Measurements from ENCODE around the gene TRIM63.

The TRIM63 gene

DNA sequence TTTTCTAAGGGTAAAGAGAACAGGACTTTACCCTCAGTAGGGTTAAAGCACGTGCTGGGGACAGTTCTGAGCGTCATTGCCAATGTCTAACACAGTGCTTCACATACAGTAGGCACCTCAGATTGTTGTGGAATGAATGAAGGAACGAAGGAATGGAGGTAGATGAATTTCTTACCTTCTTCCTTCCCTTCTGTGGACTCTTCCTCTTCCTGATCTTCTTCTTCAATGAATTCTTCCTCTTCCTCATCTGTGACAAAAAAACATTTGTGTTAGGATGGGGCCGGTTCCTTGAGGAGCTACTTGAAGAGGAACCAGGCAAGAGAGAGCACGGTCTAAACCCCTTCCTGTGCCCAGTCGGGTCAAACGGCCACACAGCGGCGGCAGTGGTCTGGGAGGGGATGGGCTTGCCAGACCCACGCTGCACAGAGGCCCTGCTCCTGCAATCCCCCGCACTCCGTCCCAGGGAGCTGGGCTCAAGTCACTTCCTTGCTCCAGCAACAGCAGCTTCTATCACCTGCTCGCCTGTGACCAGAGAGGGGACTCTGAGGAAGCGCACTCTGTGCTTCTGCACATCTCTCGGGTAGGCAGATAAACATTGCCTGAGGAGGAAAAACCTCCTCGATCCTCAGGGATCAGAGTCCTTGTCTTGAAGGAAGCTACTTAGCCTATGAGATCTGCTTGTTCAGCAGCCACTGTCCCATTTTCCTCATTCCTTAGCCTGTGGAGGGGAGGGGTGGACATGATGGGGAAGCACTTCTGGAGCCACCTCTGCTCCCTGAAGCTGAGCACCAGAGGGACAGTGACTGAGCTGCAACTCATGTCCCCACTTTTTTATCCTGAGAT is 13.5 kb downstream of the TRIM63 start:
- no peak for DNase-seq

GRCh38 chr1:26050248-26050640 is 17.2 kb downstream of the TRIM63 start:
- no peak for DNase-seq

GRCh38 chr1:26049531-26050247 is 17.7 kb downstream of the TRIM63 start:
- DNase-seq: no peak

- no peak for DNase-seq
These were observed 20.1 kb downstream of the TRIM63 start for GRCh38 chr1:26047278-26047874.

DNA sequence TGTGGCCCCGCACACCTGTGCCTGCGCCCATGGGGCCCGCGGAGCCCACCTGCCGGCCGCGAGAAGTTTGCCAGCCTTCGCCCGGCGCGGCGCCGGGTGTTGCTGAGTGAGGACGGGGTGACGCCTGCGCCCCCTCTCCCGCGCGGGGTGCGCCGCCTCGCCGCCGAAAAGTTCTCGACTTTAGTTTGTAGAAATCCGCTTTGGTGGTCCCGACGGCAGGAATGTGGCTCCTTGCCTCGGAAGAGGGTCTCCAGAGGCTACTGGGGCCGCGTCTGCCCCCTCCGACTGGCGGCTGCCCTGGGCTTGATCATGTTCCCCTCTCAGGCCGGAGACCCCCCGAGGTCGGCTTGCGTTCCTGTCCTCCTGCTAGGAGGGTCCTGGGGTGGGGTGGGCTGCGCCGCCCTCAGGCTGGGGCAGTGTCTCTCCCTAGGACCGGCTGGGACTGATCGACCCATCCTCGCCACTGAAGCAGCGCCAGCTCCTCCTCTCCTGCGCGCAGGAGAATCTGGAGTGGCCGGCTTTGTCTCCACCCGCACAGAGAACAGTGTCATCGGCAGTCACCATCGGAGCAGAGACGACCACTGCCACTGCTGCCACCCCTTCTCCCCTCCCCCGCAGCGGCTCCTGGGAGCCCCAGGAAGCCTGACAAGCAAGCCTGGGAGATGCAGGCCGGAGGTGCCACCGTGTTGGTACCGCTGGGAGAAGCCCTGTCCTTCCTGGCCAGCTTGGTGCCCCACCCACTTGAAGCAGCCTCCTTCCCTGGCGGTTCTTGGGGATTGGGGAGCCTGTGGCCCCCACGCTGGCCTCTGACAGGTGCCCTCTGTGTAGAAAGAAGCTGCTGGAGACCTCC is 21.0 kb downstream of the TRIM63 start:
- no peak for DNase-seq

DNA sequence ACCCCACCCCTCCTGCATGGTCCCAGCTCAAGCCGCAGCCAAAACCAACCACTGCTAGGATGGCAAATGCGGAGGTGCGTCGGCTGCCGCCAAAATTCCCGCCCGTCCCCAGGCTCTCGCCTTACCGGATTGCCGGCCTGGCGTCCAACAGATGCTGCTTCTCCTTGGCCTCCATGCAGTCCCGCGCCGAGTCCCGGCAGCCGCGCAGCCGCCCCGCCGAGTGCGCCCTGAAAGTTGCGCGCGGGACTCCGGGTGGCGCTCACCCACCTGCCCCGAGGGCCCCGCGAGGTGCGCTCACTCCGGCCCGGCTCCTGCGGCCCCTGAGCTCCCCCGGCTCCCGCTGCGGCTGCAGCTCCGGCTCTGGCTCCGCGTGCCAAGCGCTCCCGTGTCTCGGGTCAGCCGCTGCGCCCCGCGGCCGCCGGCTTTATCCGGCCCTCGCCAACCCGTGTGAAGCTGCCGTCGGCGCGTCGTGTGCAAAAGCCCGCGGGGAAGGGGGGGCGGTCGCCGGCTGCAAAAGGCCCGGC is 21.6 kb downstream of the TRIM63 start, which contains the start of gene SLC30A2:
TSS of gene SLC30A2 (minus strand) at position 397 of the 524 bp plus-strand sequence. CDS start at position 175, 222 bp downstream.
- no peak for DNase-seq

- no peak for DNase-seq
These were observed 22.3 kb downstream of the TRIM63 start for GRCh38 chr1:26044971-26045721.

DNA sequence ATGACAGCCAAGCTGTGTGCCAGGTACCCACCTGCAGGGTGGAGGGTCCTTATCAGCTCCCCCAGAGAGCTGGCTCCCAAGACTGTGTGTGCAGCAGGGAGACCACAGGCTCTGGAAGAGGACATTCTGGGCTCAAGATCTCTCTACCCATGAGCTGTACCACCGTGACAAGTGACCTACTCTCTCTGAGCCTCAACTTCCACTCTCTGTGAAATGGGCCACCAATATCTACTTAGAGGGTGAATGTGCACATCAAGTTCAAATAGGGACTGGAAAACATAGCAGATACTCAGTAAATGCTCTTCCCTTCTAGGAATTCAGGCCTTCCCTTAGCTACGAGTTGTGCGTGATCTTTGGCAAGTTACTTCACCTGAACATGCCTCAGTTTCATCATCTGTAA is 23.0 kb downstream of the TRIM63 start:
- DNase-seq: no peak

DNA sequence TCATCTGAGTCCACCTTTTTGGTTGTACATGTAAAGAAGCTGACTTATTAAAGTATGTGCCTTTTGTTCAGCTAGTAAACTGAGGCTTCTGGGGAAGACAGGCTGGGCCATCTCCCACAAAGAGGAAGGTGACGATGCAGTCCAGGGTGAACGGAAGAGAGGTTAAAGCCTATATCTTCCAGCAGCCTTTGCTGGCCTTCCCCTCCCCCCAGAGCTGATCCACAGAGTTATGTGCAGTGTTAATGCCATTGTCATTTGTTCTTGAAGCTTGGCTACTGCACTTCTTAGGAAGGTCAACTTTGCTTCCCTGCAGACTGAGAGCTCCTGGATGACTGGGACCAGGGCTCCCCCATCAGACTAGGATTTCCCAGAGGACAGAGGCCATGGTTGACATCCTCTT is 23.7 kb downstream of the TRIM63 start:
- no peak for DNase-seq

- no peak for DNase-seq
These were observed 25.5 kb downstream of the TRIM63 start for GRCh38 chr1:26041978-26042377.

DNA sequence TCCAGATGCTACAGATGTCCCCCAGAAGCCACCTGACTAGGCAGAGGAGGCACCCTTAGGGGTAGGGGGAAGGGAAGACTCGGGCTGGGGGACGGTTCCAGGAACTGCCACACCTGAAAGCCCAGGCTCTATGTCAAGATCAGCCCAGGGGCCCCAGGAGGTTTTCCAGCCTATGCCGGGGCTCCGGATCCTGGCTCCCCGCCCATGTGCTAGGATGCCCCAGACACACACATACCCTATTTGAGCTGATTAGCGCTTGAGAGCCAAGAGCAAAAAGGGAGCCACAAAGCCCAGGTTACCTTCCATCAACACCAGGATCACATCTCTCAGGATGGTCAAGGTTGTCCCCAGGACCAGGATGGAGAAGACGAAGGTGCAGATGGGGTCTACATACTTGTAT is 26.0 kb downstream of the TRIM63 start:
- no peak for DNase-seq

DNA sequence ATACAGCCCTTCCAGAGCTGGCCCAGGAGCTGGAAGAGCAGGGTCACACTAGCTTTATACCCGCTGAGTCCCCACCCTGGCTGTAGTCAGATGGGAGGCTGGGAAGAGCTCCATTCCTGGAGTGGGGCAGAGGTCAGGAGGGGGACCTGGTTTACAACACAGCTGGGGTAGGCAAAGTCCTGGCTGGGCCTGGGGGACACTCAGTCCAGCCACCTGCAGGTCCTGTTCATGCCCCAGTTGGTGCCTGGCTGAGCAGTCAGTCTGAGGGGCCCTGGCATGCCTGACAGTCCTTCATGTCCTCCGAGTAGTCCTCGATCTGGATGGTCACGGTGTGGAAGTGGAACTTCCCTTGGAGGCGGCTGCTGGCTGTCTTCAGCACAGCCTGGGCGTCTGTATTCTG is 28.5 kb downstream of the TRIM63 start:
- DNase-seq: no peak

DNA sequence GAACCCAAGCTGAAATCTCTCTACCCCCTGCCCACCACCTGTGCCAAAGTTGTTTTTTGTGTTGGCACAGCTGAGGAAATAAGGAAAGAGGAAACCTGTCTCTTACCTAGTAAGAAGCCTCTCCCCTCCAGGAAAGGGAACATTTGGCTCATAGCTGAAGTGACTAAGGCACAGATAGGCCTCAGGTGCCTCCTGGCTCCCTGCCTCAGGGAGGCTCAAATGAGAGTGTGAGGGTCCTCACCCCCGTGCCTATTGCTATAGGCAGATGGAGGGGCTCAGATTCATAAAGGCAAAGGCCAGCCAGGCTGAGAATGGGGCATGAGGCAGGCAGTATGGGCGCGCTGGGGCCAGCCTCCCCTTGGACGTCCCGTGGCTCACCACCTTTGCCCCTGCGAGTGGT is 29.0 kb downstream of the TRIM63 start:
- no peak for DNase-seq

DNA sequence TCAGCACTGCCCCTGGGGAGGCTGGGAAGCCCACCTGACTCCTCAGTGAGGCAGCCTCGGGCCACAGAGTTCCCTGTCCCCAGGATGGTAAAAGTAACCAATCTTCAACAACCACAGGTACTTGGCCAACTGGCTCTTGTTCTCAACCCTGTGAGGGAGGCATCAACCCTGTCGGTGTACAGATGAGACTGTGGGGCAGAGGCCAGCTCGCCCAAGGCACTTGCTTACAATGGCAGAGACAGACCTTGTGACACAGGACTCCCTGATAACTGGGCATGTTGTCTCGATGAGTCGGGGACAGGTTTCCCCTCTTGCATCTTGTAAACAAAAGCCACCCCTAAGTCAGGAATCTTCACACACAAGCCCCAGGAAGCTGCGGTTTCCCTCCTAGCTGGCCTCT is 29.5 kb downstream of the TRIM63 start:
- no peak for DNase-seq

GRCh38 chr1:26036756-26037281 is 30.6 kb downstream of the TRIM63 start:
- DNase-seq: no peak

- no peak for DNase-seq
These were observed 31.3 kb downstream of the TRIM63 start for GRCh38 chr1:26035959-26036755.

- DNase-seq: peak; percentile 94
These were observed 32.0 kb downstream of the TRIM63 start for GRCh38 chr1:26035203-26035958.

DNA sequence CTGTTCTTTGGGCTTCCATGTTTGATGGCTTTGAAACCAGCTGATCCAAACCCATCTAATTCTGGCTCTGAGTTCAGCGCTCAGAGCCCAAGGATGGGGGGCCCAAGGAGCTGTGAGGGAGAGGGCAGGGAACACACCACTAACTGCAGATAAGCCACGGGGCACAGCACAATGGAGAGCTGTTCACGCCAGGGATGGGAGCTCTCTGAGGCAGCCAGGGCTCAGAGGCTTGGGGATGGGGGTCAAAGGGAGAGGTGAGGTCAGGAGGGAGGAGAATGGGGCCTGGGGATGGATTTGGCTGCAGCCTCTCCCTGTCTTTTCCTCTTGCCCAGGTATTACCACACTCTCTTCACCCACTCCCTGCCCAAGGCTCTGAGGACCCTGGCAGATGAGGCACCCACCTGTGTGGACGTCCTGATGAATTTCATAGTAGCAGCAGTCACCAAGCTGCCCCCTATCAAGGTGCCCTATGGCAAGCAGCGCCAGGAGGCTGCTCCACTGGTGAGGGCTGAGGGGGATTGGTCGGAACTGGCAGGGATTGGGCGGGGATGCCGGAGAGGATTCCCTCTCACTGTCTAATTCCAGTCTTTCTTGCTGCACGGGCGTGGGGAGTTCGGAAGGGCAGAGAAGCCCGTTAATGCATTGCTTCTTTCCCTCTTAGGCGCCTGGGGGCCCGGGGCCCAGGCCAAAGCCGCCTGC is 32.8 kb downstream of the TRIM63 start:
- DNase-seq: no peak

GRCh38 chr1:26032656-26033357 is 34.6 kb downstream of the TRIM63 start:
- no peak for DNase-seq

All from NCI-H1694 (cell line).